C4-2B (cell line): ENCODE measurements around the gene MAP4K3.

ENCODE experiments used
- ZFX ChIP-seq: fragments of 450-650 bp; IDR thresholded peaks from 2 replicates; pipeline ENCODE4 v1.6.1; 2017
- TF ChIP-seq, protein P1 (sequence below): fragments of 450-650 bp; conservative IDR thresholded peaks from 2 replicates; pipeline ENCODE4 v1.5.1; 2017; ENCODE audit warnings: mild to moderate bottlenecking

- TF ChIP-seq, protein P1, sequence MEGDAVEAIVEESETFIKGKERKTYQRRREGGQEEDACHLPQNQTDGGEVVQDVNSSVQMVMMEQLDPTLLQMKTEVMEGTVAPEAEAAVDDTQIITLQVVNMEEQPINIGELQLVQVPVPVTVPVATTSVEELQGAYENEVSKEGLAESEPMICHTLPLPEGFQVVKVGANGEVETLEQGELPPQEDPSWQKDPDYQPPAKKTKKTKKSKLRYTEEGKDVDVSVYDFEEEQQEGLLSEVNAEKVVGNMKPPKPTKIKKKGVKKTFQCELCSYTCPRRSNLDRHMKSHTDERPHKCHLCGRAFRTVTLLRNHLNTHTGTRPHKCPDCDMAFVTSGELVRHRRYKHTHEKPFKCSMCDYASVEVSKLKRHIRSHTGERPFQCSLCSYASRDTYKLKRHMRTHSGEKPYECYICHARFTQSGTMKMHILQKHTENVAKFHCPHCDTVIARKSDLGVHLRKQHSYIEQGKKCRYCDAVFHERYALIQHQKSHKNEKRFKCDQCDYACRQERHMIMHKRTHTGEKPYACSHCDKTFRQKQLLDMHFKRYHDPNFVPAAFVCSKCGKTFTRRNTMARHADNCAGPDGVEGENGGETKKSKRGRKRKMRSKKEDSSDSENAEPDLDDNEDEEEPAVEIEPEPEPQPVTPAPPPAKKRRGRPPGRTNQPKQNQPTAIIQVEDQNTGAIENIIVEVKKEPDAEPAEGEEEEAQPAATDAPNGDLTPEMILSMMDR, result no peak
- no peak for TF ChIP-seq ZFX
Measured at GRCh38 chr2:39218391-39218790, 218.7 kb downstream of the MAP4K3 start.
